ENCODE data around the gene CNN2.

DNA sequence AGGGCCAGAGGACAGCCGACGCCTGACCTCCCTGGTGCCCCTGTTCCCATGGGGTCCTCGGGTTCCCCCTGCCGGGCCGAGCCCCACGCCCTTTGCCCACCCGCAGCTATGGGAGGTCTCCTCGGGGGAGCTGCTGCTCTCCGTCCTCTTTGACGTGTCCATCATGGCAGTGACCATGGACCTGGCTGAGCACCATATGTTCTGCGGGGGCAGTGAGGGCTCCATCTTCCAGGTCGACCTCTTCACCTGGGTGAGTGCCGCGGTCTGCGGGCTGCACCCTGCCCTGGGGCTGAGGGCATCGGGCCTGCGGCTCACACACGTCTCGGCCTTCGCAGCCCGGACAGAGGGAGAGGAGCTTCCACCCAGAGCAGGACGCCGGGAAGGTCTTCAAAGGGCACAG, 35.7 kb upstream of the CNN2 start:
- no peak for TF ChIP-seq GABPA (IDR thresholded peaks at IDR 0.05; ENCODE audit: low read depth)
- TF ChIP-seq, protein P1, sequence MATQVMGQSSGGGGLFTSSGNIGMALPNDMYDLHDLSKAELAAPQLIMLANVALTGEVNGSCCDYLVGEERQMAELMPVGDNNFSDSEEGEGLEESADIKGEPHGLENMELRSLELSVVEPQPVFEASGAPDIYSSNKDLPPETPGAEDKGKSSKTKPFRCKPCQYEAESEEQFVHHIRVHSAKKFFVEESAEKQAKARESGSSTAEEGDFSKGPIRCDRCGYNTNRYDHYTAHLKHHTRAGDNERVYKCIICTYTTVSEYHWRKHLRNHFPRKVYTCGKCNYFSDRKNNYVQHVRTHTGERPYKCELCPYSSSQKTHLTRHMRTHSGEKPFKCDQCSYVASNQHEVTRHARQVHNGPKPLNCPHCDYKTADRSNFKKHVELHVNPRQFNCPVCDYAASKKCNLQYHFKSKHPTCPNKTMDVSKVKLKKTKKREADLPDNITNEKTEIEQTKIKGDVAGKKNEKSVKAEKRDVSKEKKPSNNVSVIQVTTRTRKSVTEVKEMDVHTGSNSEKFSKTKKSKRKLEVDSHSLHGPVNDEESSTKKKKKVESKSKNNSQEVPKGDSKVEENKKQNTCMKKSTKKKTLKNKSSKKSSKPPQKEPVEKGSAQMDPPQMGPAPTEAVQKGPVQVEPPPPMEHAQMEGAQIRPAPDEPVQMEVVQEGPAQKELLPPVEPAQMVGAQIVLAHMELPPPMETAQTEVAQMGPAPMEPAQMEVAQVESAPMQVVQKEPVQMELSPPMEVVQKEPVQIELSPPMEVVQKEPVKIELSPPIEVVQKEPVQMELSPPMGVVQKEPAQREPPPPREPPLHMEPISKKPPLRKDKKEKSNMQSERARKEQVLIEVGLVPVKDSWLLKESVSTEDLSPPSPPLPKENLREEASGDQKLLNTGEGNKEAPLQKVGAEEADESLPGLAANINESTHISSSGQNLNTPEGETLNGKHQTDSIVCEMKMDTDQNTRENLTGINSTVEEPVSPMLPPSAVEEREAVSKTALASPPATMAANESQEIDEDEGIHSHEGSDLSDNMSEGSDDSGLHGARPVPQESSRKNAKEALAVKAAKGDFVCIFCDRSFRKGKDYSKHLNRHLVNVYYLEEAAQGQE (IDR thresholded peaks at IDR 0.05; ENCODE audit: insufficient replicate concordance, low read depth), result no peak
- no peak for TF ChIP-seq CTCF (IDR thresholded peaks at IDR 0.05; ENCODE audit: insufficient read depth, low read length)
- no peak for TF ChIP-seq POLR2AphosphoS5 (IDR thresholded peaks at IDR 0.05; ENCODE audit: low read depth)
- no peak for TF ChIP-seq SPI1 (IDR thresholded peaks at IDR 0.05; ENCODE audit: borderline replicate concordance, low read depth)

Data from HL-60 (cell line).